Tibial nerve (tissue), 4 donors: ENCODE results near the gene SPSB4.

Experiments used
- EP300 ChIP-seq, 2 donors: sonication (generic); formaldehyde crosslinking; IDR thresholded peaks; one replicate each; pipeline ENCODE4 v1.6.1; 2017; ENCODE audit warnings: antibody characterized with exemption in 2 of 2, mild to moderate bottlenecking in 1 of 2
- POLR2A ChIP-seq, 2 donors: fragments of 450-650 bp; IDR thresholded peaks; one replicate each; pipeline ENCODE4 v1.6.1; 2017; ENCODE audit warnings: antibody characterized with exemption in 2 of 2, mild to moderate bottlenecking in 2 of 2, moderate library complexity in 2 of 2
- TF ChIP-seq, protein P1 (sequence below), 5 experiments: fragments of 200-600 bp in 3 of 5; fragments of 450-650 bp in 2 of 5; sonication (generic) in 3 of 5; IDR thresholded peaks; one replicate each; pipeline ENCODE4 v1.5.1; 2016 to 2019; ENCODE audit warnings: antibody characterized with exemption in 5 of 5, mild to moderate bottlenecking in 3 of 5, moderate library complexity in 2 of 5

DNA sequence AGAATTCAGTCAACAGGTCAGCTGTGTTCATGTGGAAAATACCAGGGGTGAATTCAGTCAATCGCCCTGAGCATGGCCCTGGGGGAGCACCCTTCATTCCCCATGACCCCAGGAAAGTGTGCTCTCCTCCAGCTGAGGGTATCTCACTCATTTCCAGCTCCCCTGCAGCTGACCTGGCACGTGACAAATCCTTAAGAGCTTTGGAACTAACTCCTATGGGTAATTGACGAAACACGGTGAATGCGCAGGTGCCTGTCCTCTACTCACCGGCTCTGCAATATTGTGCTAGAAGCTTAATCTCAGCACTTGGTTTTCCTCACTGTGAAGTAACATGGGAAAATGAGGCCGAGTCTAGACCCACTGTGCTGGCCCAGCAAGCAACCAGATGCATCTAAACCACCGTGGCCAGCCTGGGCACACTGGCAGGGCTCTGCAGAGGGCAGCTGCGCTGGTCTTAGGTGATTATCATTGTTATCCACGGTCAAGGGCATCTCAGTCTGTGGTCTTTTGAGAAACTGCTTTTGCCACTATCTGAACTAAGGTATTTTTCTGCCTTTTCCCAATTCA lies 63.1 kb downstream of the SPSB4 start:
- TF ChIP-seq, protein P1, sequence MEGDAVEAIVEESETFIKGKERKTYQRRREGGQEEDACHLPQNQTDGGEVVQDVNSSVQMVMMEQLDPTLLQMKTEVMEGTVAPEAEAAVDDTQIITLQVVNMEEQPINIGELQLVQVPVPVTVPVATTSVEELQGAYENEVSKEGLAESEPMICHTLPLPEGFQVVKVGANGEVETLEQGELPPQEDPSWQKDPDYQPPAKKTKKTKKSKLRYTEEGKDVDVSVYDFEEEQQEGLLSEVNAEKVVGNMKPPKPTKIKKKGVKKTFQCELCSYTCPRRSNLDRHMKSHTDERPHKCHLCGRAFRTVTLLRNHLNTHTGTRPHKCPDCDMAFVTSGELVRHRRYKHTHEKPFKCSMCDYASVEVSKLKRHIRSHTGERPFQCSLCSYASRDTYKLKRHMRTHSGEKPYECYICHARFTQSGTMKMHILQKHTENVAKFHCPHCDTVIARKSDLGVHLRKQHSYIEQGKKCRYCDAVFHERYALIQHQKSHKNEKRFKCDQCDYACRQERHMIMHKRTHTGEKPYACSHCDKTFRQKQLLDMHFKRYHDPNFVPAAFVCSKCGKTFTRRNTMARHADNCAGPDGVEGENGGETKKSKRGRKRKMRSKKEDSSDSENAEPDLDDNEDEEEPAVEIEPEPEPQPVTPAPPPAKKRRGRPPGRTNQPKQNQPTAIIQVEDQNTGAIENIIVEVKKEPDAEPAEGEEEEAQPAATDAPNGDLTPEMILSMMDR (IDR thresholded peaks at IDR 0.05), result no peak
- TF ChIP-seq EP300 (IDR thresholded peaks at IDR 0.05), result no peak
- no peak for TF ChIP-seq POLR2A (IDR thresholded peaks at IDR 0.05)
